Measurements from ENCODE around the gene MRO.

Gene MRO

DNA sequence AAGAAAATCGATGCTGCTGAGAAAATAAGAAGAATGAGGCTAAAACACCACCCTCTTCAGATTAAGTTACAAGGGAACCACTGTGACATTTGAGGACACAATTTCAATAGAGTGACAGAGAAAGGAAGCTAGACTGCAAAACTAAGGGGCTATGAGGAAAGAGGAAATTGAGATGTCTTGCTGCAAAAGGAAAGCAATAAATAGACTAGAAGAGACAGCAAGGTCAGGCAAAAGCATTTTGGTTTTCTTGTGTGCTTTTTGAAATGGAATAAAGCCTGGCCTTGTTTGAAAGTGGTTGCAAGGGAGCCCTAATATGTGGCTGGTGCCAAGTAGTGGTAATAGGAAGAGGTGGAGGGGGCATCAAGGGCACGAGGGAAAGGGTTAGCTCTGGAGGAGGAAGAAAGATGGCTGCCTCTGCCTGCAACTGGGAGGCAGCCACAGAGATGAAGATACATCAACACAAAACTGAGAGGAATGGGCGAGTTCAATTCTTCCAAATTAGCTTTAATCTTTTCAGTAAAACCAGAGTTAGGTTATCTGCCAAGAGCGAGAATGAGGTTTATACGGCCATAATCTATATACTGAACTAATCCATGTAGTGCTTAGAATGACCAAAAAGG lies 1.2 kb upstream of the MRO start:
- peaks cover 12% of the 10 kb centered on the region for H3K4me1 ChIP-seq (ENCODE audit: insufficient read depth, low read length)
- no peak overlapping the region for H3K9ac ChIP-seq (ENCODE audit: low read depth, low read length)

GRCh38 chr18:50819027-50819727 lies 639 bp downstream of the MRO start:
- Histone ChIP-seq H3K9me3 (ENCODE audit: control insufficient read depth, insufficient read depth, low read length) (no peaks in the 10 kb centered on the region), H3K4me1 (ENCODE audit: insufficient read depth, low read length) (peaks cover 12% of the 10 kb centered on the region), H3K36me3 (ENCODE audit: insufficient read depth, low read length) (no peaks in the 10 kb centered on the region), H3K9ac (ENCODE audit: low read depth, low read length) (peak overlapping the region; percentile 47)

More for the DNA sequence above, 1.2 kb upstream of the MRO start:
- Histone ChIP-seq H3K9me3 (ENCODE audit: control insufficient read depth, insufficient read depth, low read length) (no peaks in the 10 kb centered on the region), H3K36me3 (ENCODE audit: insufficient read depth, low read length) (no peaks in the 10 kb centered on the region)

DNA sequence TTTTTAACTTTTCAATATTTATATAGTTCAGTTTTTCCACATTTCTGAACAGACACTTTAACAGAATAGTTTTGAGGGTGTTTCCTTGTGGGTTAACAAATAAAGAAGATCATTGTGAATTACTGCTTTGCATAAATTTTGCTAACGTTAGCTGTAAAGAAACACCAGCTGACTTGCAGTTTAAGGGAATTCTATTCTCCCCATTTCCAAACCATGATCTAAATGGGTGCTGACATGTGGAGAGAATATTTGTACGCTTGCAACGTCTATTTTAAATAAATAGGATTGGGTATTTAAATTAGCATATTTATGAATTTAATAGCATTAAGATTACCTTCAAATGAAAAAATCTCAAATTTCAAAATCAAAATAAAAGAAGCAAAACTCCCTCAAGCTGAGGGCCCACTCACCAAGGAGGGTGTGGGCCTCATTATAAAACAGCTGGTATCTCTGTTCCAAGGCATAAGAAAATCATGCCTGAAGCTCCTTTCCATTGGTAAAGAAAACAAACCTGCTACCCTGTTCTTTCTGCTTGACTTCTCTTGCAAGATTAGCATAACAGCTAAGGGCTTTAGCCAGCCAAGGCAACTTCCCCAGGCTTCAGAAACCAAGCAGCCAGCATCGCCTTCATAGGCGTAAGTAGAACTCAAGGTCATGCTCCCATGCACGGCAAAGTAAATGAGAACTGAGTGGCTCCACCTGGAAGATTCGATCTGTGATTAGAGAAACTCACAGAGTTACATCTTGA lies 3.2 kb downstream of the MRO start:
- Histone ChIP-seq H3K9ac (ENCODE audit: low read depth, low read length) (no peak overlapping the region), H3K4me1 (ENCODE audit: insufficient read depth, low read length) (peaks cover 12% of the 10 kb centered on the region), H3K36me3 (ENCODE audit: insufficient read depth, low read length) (no peaks in the 10 kb centered on the region), H3K9me3 (ENCODE audit: control insufficient read depth, insufficient read depth, low read length) (no peaks in the 10 kb centered on the region; the same call in 1 of the 2 replicates)

GRCh38 chr18:50814395-50814794 lies 5.4 kb downstream of the MRO start:
- H3K4me1 ChIP-seq (ENCODE audit: insufficient read depth, low read length): peaks cover 8% of the 10 kb centered on the region
- H3K9ac ChIP-seq (ENCODE audit: low read depth, low read length): no peak overlapping the region
- no peaks in the 10 kb centered on the region for H3K36me3 ChIP-seq (ENCODE audit: insufficient read depth, low read length)
- no peaks in the 10 kb centered on the region; the same call in 1 of the 2 replicates for H3K9me3 ChIP-seq (ENCODE audit: control insufficient read depth, insufficient read depth, low read length)

GRCh38 chr18:50813353-50813752 lies 6.5 kb downstream of the MRO start:
- no peaks in the 10 kb centered on the region; the same call in 1 of the 2 replicates for H3K9me3 ChIP-seq (ENCODE audit: control insufficient read depth, insufficient read depth, low read length)
- no peak overlapping the region for H3K9ac ChIP-seq (ENCODE audit: low read depth, low read length)
- no peaks in the 10 kb centered on the region for H3K36me3 ChIP-seq (ENCODE audit: insufficient read depth, low read length)
- H3K4me1 ChIP-seq (ENCODE audit: insufficient read depth, low read length): peaks cover 8% of the 10 kb centered on the region

DNA sequence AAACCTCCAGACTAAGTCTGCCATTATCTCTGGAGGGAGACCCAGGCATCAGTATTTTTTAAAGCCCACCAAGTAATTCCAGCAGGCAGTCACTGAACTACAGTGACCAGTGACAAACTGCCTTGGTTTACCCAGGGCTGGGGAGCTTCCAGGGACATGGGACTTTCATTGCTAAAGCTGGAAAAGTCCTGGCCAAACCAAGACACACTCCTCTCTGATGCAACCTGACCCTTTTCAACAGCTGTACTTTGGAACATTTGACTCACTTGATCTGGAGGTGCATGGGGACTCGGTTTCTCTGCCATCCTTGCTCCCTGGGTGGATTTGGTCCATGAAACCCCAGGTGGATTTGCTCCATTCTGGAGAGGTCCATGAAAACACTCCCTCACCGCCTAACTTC lies 7.0 kb downstream of the MRO start:
- Histone ChIP-seq H3K4me1 (ENCODE audit: insufficient read depth, low read length) (peaks cover 5% of the 10 kb centered on the region; the same call in 1 of the 2 replicates), H3K9ac (ENCODE audit: low read depth, low read length) (no peak overlapping the region), H3K36me3 (ENCODE audit: insufficient read depth, low read length) (no peaks in the 10 kb centered on the region), H3K9me3 (ENCODE audit: control insufficient read depth, insufficient read depth, low read length) (no peaks in the 10 kb centered on the region; the same call in 1 of the 2 replicates)

GRCh38 chr18:50807176-50807575 lies 12.6 kb downstream of the MRO start:
- no peaks in the 10 kb centered on the region; the same call in 1 of the 2 replicates for H3K9me3 ChIP-seq (ENCODE audit: control insufficient read depth, insufficient read depth, low read length)
- H3K36me3 ChIP-seq (ENCODE audit: insufficient read depth, low read length): no peaks in the 10 kb centered on the region
- H3K4me1 ChIP-seq (ENCODE audit: insufficient read depth, low read length): no peaks in the 10 kb centered on the region; the same call in 1 of the 2 replicates
- no peak overlapping the region for H3K9ac ChIP-seq (ENCODE audit: low read depth, low read length)

DNA sequence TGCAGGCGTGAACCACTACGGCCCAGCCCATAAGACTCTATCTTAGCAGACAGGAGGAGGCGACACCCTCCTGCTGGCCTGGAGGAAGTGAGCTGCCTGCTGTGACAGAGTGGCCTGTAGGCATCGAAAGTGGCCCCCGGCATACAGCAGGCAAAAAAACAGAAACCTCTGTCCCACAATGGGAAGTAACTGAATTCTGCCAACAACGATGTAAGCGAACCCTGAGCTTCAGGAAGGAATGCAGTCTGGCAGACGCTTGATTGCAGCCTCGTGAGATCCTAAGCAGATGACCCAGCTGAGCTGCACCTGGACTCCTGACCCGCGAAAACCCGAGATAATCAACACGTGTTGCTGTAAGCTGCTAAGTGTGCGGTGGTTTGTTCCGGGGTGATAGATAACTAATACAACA lies 13.6 kb downstream of the MRO start:
- Histone ChIP-seq H3K4me1 (ENCODE audit: insufficient read depth, low read length) (no peaks in the 10 kb centered on the region; the same call in 1 of the 2 replicates), H3K9ac (ENCODE audit: low read depth, low read length) (no peak overlapping the region), H3K9me3 (ENCODE audit: control insufficient read depth, insufficient read depth, low read length) (no peaks in the 10 kb centered on the region), H3K36me3 (ENCODE audit: insufficient read depth, low read length) (no peaks in the 10 kb centered on the region)

GRCh38 chr18:50805732-50806131 lies 14.1 kb downstream of the MRO start:
- H3K9me3 ChIP-seq (ENCODE audit: control insufficient read depth, insufficient read depth, low read length): no peaks in the 10 kb centered on the region
- no peak overlapping the region for H3K9ac ChIP-seq (ENCODE audit: low read depth, low read length)
- no peaks in the 10 kb centered on the region for H3K36me3 ChIP-seq (ENCODE audit: insufficient read depth, low read length)
- no peaks in the 10 kb centered on the region; the same call in 1 of the 2 replicates for H3K4me1 ChIP-seq (ENCODE audit: insufficient read depth, low read length)

GRCh38 chr18:50803592-50803991 lies 16.2 kb downstream of the MRO start:
- no peak overlapping the region for H3K9ac ChIP-seq (ENCODE audit: low read depth, low read length)

GRCh38 chr18:50802141-50802540 lies 17.7 kb downstream of the MRO start:
- no peaks in the 10 kb centered on the region for H3K36me3 ChIP-seq (ENCODE audit: insufficient read depth, low read length)

More at GRCh38 chr18:50803592-50803991, 16.2 kb downstream of the MRO start:
- Histone ChIP-seq H3K4me1 (ENCODE audit: insufficient read depth, low read length) (no peaks in the 10 kb centered on the region; the same call in 1 of the 2 replicates), H3K9me3 (ENCODE audit: control insufficient read depth, insufficient read depth, low read length) (no peaks in the 10 kb centered on the region), H3K36me3 (ENCODE audit: insufficient read depth, low read length) (no peaks in the 10 kb centered on the region)

GRCh38 chr18:50797142-50797541 lies 22.7 kb downstream of the MRO start:
- Histone ChIP-seq H3K36me3 (ENCODE audit: insufficient read depth, low read length) (no peaks in the 10 kb centered on the region), H3K4me1 (ENCODE audit: insufficient read depth, low read length) (no peaks in the 10 kb centered on the region; the same call in 1 of the 2 replicates)

More at GRCh38 chr18:50802141-50802540, 17.7 kb downstream of the MRO start:
- H3K4me1 ChIP-seq (ENCODE audit: insufficient read depth, low read length): no peaks in the 10 kb centered on the region; the same call in 1 of the 2 replicates
- no peak overlapping the region for H3K9ac ChIP-seq (ENCODE audit: low read depth, low read length)
- no peaks in the 10 kb centered on the region for H3K9me3 ChIP-seq (ENCODE audit: control insufficient read depth, insufficient read depth, low read length)

DNA sequence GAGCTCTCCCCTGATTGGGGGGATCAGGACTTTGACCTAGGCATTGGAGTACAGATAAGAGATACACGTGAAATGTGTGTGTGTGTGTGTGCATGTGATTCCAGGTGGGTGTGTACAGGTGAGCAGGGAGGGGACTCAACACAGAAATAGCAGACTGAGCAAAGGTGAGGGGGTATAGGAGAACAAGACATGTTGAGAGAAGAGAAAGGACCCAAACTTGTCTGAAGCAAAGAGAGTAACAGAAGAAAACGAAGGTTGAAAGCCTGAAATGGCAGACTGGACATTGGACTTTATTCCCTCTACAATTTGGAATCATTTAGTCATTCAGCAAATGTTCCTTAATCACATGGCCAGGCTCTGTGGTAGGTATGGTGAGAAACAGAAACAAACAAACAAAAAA lies 23.3 kb downstream of the MRO start:
- H3K9ac ChIP-seq (ENCODE audit: low read depth, low read length): no peak overlapping the region
- H3K4me1 ChIP-seq (ENCODE audit: insufficient read depth, low read length): no peaks in the 10 kb centered on the region; the same call in 1 of the 2 replicates
- H3K36me3 ChIP-seq (ENCODE audit: insufficient read depth, low read length): no peaks in the 10 kb centered on the region
- H3K9me3 ChIP-seq (ENCODE audit: control insufficient read depth, insufficient read depth, low read length): 0 out of 2 replicates have a peak, but pooled peaks cover 2% of the 10 kb centered on the region

More at GRCh38 chr18:50797142-50797541, 22.7 kb downstream of the MRO start:
- 0 out of 2 replicates have a peak, but pooled peaks cover 2% of the 10 kb centered on the region for H3K9me3 ChIP-seq (ENCODE audit: control insufficient read depth, insufficient read depth, low read length)
- H3K9ac ChIP-seq (ENCODE audit: low read depth, low read length): no peak overlapping the region

Data from ES-I3 (cell line).